ENCODE results near the gene PRC1.
"Not testable (repeated sequence)": the region's sequence is repeated elsewhere in the genome, so short reads cannot be mapped to it uniquely, and the experiment has no call there.

The PRC1 gene

DNA sequence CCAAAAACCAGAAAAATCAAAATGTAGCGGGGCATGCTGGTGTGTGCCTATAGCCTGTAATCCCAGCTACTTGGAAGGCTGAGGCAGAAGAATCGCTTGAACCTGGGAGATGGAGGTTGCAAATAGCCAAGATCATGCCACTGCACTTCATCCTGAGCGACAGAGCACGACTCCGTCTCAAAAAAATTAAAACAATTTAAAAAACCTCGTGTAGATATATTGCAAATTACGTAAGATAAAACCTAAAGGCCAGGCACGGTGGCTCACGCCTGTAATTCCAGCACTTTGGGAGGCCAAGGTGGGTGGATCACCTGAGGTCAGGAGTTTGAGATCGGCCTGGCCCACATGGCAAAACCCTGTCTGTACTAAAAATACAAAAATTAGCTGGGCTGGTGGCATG, 67.6 kb downstream of the PRC1 start:
- no CpG with 5 or more reads among the region's 10 CpGs for WGBS, 2 donors (ENCODE audit: extremely low coverage in 2 of 2, insufficient read length in 2 of 2, insufficient replicate concordance in 1 of 2)
- not testable (repeated sequence) for H2BK12ac ChIP-seq (ENCODE audit: low read length); H2AFZ ChIP-seq (ENCODE audit: low read length); H3K23ac ChIP-seq (ENCODE audit: low read depth, low read length, poor library complexity); H3K4me2 ChIP-seq (ENCODE audit: insufficient read depth, low read length, poor library complexity, severe bottlenecking); H3K9me3 ChIP-seq (replicated peaks in 1 of 2; ENCODE audit: control insufficient read depth in 2 of 2, insufficient read depth in 1 of 2, low read depth in 1 of 2, low read length in 2 of 2); DNase-seq (ENCODE audit: low spot score); H3K79me1 ChIP-seq (ENCODE audit: low read depth, low read length); H3K36me3 ChIP-seq (replicated peaks in 1 of 2; ENCODE audit: control insufficient read depth in 2 of 2, insufficient read depth in 2 of 2, low read length in 2 of 2); H2BK15ac ChIP-seq (ENCODE audit: low read length); H3K4ac ChIP-seq (ENCODE audit: low read length); H3K14ac ChIP-seq (ENCODE audit: low read length); H3K9ac ChIP-seq (ENCODE audit: low read depth, low read length, poor library complexity); H3K4me3 ChIP-seq (ENCODE audit: low read length in 2 of 2); H2BK5ac ChIP-seq (ENCODE audit: low read length); H3K4me1 ChIP-seq (ENCODE audit: control insufficient read depth in 2 of 2, insufficient read depth in 1 of 2, low read depth in 1 of 2, low read length in 2 of 2); H3K27ac ChIP-seq (replicated peaks; ENCODE audit: low read length); H3K27me3 ChIP-seq (ENCODE audit: control insufficient read depth in 3 of 3, insufficient read depth in 3 of 3, low read depth in 1 of 3, low read length in 3 of 3); H3K18ac ChIP-seq (ENCODE audit: low read length); H2AK5ac ChIP-seq (ENCODE audit: low read depth, low read length); H2BK120ac ChIP-seq (ENCODE audit: low read depth, low read length); H4K8ac ChIP-seq (ENCODE audit: low read depth, low read length); H4K91ac ChIP-seq (ENCODE audit: low read depth, low read length, poor library complexity)

DNA sequence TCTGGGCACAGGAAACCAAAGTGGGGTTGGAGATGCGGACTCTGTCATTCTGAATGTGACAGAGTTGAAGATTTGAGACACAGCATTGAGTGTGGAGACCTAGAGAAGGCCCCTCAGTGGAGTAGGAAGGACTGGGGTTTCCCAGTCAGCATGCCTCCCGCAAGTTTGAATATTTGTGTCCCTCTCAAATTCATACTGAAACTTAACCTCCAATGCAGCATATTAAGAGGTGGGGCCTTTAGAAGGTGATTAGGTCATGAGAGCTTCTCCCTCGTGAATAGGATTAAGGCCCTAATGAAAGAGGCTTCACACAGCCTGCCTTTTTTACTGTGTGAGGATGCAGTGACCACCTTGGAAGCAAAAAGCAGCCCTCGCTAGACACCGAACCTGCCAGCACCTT, 70.0 kb downstream of the PRC1 start:
- Histone ChIP-seq H3K23ac (ENCODE audit: low read depth, low read length, poor library complexity) (no peak overlapping the region), H3K4me3 (ENCODE audit: low read length in 2 of 2) (no peak overlapping the region), H3K9me3 (replicated peaks in 1 of 2; ENCODE audit: control insufficient read depth in 2 of 2, insufficient read depth in 1 of 2, low read depth in 1 of 2, low read length in 2 of 2) (no peaks in the 10 kb centered on the region), H4K91ac (ENCODE audit: low read depth, low read length, poor library complexity) (no peak overlapping the region), H2AFZ (ENCODE audit: low read length) (no peak overlapping the region), H3K4me2 (ENCODE audit: insufficient read depth, low read length, poor library complexity, severe bottlenecking) (no peak overlapping the region), H3K4me1 (ENCODE audit: control insufficient read depth in 2 of 2, insufficient read depth in 1 of 2, low read depth in 1 of 2, low read length in 2 of 2) (peaks cover 0 to 3% of the 10 kb centered on the region in 2 donors), H2BK12ac (ENCODE audit: low read length) (no peak overlapping the region), H3K18ac (ENCODE audit: low read length) (no peak overlapping the region), H3K14ac (ENCODE audit: low read length) (no peak overlapping the region), H4K8ac (ENCODE audit: low read depth, low read length) (no peak overlapping the region), H3K27ac (replicated peaks; ENCODE audit: low read length) (no peak overlapping the region), H3K9ac (ENCODE audit: low read depth, low read length, poor library complexity) (no peak overlapping the region), H3K36me3 (replicated peaks in 1 of 2; ENCODE audit: control insufficient read depth in 2 of 2, insufficient read depth in 2 of 2, low read length in 2 of 2) (peaks cover 13 to 24% of the 10 kb centered on the region in 2 donors), H3K4ac (ENCODE audit: low read length) (no peak overlapping the region), H2AK5ac (ENCODE audit: low read depth, low read length) (no peak overlapping the region), H2BK120ac (ENCODE audit: low read depth, low read length) (no peak overlapping the region), H3K27me3 (ENCODE audit: control insufficient read depth in 3 of 3, insufficient read depth in 3 of 3, low read depth in 1 of 3, low read length in 3 of 3) (no peaks in the 10 kb centered on the region), H2BK5ac (ENCODE audit: low read length) (no peak overlapping the region), H2BK15ac (ENCODE audit: low read length) (no peak overlapping the region), H3K79me1 (ENCODE audit: low read depth, low read length) (no peaks in the 10 kb centered on the region)
- WGBS, 2 donors (ENCODE audit: extremely low coverage in 2 of 2, insufficient read length in 2 of 2, insufficient replicate concordance in 1 of 2), result no CpG with 5 or more reads among the region's 5 CpGs
- DNase-seq (ENCODE audit: low spot score), result no peak

DNA sequence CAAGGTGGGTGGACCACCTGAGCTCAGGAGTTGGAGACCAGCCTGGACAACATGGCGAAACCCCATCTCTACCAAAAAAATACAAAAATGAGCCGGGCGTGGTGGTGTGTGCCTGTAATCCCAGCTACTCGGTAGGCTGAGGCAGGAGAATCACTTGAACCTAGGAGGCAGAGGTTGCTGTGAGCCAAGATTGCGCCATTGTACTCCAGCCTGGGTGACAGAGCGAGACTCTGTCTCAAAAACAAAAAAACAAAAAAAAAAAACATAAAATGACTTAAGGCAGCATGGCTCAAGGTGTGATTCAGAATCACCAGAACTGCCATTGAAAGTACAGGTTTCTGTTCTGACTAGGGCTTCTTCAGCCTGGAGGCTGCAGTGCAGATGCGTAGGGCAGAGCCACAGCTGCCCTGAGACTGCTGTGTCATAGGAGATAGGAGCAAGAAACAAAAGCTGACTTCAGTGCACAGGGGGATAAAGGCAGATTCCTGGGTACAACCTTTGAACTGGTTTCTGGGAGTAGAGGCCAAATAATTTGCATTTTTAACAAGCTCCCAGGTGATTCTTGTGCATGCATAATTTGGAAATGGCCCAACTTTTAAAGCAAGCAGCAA, 71.5 kb downstream of the PRC1 start:
- not testable (repeated sequence) for H2BK120ac ChIP-seq (ENCODE audit: low read depth, low read length); H4K8ac ChIP-seq (ENCODE audit: low read depth, low read length); H2AFZ ChIP-seq (ENCODE audit: low read length); DNase-seq (ENCODE audit: low spot score); H2AK5ac ChIP-seq (ENCODE audit: low read depth, low read length); H3K27ac ChIP-seq (replicated peaks; ENCODE audit: low read length); H3K4me3 ChIP-seq (ENCODE audit: low read length in 2 of 2); H3K9me3 ChIP-seq (replicated peaks in 1 of 2; ENCODE audit: control insufficient read depth in 2 of 2, insufficient read depth in 1 of 2, low read depth in 1 of 2, low read length in 2 of 2); H3K27me3 ChIP-seq (ENCODE audit: control insufficient read depth in 3 of 3, insufficient read depth in 3 of 3, low read depth in 1 of 3, low read length in 3 of 3); H2BK12ac ChIP-seq (ENCODE audit: low read length); H3K4me2 ChIP-seq (ENCODE audit: insufficient read depth, low read length, poor library complexity, severe bottlenecking); H3K23ac ChIP-seq (ENCODE audit: low read depth, low read length, poor library complexity); H2BK5ac ChIP-seq (ENCODE audit: low read length); H3K9ac ChIP-seq (ENCODE audit: low read depth, low read length, poor library complexity); H3K14ac ChIP-seq (ENCODE audit: low read length); H3K4ac ChIP-seq (ENCODE audit: low read length); H2BK15ac ChIP-seq (ENCODE audit: low read length); H4K91ac ChIP-seq (ENCODE audit: low read depth, low read length, poor library complexity); H3K18ac ChIP-seq (ENCODE audit: low read length); H3K4me1 ChIP-seq (ENCODE audit: control insufficient read depth in 2 of 2, insufficient read depth in 1 of 2, low read depth in 1 of 2, low read length in 2 of 2); H3K79me1 ChIP-seq (ENCODE audit: low read depth, low read length)
- H3K36me3 ChIP-seq (replicated peaks in 1 of 2; ENCODE audit: control insufficient read depth in 2 of 2, insufficient read depth in 2 of 2, low read length in 2 of 2), result peaks cover 21 to 38% of the 10 kb centered on the region in 2 donors
- WGBS, 2 donors (ENCODE audit: extremely low coverage in 2 of 2, insufficient read length in 2 of 2, insufficient replicate concordance in 1 of 2), result no CpG with 5 or more reads among the region's 7 CpGs

DNA sequence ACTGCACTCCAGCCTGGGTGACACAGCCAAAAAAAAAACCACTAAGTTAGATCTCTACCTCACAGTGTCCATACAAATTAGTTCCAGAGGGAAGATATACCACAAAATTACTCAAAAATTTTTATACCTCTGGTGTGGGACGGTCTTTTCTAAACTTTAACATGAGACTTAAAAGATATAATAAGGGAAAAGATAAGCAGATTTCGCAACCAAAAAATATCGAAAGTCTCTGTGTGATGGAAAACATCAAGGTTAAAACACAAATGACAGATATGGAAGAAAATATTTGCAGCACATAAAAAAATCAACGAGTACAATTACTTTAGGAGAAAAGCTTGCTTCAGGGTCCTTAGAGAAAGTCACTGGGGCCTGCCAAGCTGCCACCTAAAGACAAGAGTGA, 72.4 kb downstream of the PRC1 start:
- Histone ChIP-seq H3K36me3 (replicated peaks in 1 of 2; ENCODE audit: control insufficient read depth in 2 of 2, insufficient read depth in 2 of 2, low read length in 2 of 2) (peaks cover 27 to 47% of the 10 kb centered on the region in 2 donors), H2BK15ac (ENCODE audit: low read length) (no peak overlapping the region), H2AFZ (ENCODE audit: low read length) (no peak overlapping the region)

More for the DNA sequence above, 72.4 kb downstream of the PRC1 start:
- Histone ChIP-seq H3K4me1 (ENCODE audit: control insufficient read depth in 2 of 2, insufficient read depth in 1 of 2, low read depth in 1 of 2, low read length in 2 of 2) (peaks cover 0 to 3% of the 10 kb centered on the region in 2 donors), H3K79me1 (ENCODE audit: low read depth, low read length) (no peaks in the 10 kb centered on the region), H3K27me3 (ENCODE audit: control insufficient read depth in 3 of 3, insufficient read depth in 3 of 3, low read depth in 1 of 3, low read length in 3 of 3) (no peaks in the 10 kb centered on the region), H4K91ac (ENCODE audit: low read depth, low read length, poor library complexity) (no peak overlapping the region), H3K9me3 (replicated peaks in 1 of 2; ENCODE audit: control insufficient read depth in 2 of 2, insufficient read depth in 1 of 2, low read depth in 1 of 2, low read length in 2 of 2) (no peaks in the 10 kb centered on the region), H2BK120ac (ENCODE audit: low read depth, low read length) (no peak overlapping the region), H3K4me2 (ENCODE audit: insufficient read depth, low read length, poor library complexity, severe bottlenecking) (no peak overlapping the region), H3K27ac (replicated peaks; ENCODE audit: low read length) (no peak overlapping the region), H4K8ac (ENCODE audit: low read depth, low read length) (no peak overlapping the region), H3K18ac (ENCODE audit: low read length) (no peak overlapping the region), H2AK5ac (ENCODE audit: low read depth, low read length) (no peak overlapping the region), H3K4me3 (ENCODE audit: low read length in 2 of 2) (no peak overlapping the region), H2BK5ac (ENCODE audit: low read length) (no peak overlapping the region), H3K23ac (ENCODE audit: low read depth, low read length, poor library complexity) (no peak overlapping the region), H3K4ac (ENCODE audit: low read length) (no peak overlapping the region), H2BK12ac (ENCODE audit: low read length) (no peak overlapping the region), H3K9ac (ENCODE audit: low read depth, low read length, poor library complexity) (no peak overlapping the region), H3K14ac (ENCODE audit: low read length) (no peak overlapping the region)
- no peak for DNase-seq (ENCODE audit: low spot score)
- WGBS, 2 donors (ENCODE audit: extremely low coverage in 2 of 2, insufficient read length in 2 of 2, insufficient replicate concordance in 1 of 2), result no CpG with 5 or more reads among the region's 4 CpGs

Measured in neuronal stem cell (in vitro differentiated cells).